GM18519 (cell line): ENCODE data around the gene C18orf63.
"Not testable (repeated sequence)": the region's sequence is repeated elsewhere in the genome, so short reads cannot be mapped to it uniquely, and the experiment has no call there.

Experiments used
- ATAC-seq: cut with Tn5 transposase; IDR thresholded peaks from one replicate; pipeline ENCODE4 v1.9.1; 2021; ENCODE audit warnings: mild to moderate bottlenecking, moderate library complexity; ENCODE audit not compliant: unreplicated experiment, low FRiP score

The C18orf63 gene

DNA sequence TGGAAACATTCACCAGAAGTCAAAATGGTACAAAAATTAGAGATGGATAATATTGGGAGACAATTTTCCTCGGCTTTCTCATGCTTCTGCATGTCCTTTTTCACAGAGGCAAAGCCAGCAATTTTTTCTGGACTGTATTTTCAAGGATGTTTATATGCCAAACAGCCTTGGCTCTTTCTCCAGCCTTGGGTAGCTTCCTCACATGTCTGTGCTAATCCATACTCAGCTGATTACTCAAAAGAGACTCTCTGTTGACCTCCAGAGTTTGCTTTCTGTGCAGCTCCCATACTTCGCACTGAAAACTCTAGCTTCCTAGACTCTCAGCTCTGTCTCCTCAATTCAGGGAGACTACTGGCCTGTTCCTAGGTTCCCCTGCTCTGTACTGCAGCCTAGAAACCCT, 10.6 kb downstream of the C18orf63 start:
- no peak for ATAC-seq

GRCh38 chr18:74326791-74327190, 11.2 kb downstream of the C18orf63 start:
- not testable (repeated sequence) for ATAC-seq

GRCh38 chr18:74328206-74328605, 12.6 kb downstream of the C18orf63 start:
- no peak for ATAC-seq

DNA sequence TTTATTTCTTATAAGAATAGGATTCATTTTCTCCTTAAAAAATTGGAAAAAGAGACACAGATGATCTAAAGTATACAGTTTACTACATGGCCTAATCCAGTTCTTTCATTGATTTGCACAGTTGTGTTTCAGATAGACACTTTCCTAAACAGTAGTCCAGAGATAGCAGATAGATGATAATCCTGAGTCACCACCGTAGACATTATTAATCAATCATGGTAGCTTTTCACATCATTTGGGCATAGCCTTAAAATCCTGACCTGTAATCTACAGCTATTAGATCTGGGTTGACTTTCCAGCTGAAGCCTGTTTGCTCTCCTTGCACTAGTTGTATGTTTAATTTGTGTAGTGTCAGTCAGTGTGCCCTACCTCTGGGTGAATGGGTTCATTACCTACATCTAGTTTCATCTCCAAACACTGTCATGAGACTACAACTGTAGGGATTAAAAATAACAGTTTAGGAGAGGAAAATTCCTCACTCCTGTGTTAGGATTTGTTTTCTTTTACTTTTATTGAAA, 14.1 kb downstream of the C18orf63 start:
- ATAC-seq, result no peak

DNA sequence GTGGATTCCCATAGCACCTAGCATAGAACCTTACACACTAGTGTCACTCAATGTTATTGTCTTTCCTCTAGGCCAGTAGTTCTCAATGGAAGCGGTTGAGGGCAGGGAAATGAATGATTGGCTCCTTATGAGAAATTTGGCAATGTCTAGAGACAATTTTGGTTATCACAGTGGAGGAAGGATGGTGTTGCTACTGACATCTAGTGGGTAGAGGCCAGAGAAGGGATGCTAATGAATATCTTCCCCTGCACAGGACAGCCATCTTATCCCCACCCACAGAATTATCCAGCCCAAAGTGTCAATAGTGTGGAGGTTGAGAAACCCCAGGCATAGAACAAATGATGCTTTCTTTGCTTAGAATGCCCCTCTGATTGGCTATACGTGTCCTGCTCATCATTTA, 15.8 kb downstream of the C18orf63 start:
- ATAC-seq, result no peak

GRCh38 chr18:74333091-74333490, 17.5 kb downstream of the C18orf63 start:
- ATAC-seq, result no peak

- peak; percentile 41 for ATAC-seq
These were observed 18.7 kb downstream of the C18orf63 start for GRCh38 chr18:74334242-74334893.

DNA sequence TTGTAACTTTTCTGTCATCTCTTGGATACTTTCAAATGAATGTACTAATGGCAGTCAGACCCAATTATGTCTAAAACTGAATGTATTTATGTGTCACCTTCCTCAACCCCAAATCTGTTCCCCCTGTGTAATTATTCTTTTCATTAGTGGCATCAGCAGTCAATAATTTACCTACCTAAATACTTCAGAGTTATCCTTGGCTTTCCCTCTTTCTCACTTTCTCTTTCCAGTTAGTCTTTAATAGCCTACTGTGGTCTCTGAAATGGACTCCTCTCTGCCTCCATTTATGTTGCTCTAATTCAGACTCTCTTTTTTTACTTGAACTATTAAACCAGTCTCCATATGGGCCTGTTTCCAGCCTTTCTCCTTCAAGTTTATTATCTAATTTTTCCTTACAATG, 21.0 kb downstream of the C18orf63 start:
- ATAC-seq, result no peak

DNA sequence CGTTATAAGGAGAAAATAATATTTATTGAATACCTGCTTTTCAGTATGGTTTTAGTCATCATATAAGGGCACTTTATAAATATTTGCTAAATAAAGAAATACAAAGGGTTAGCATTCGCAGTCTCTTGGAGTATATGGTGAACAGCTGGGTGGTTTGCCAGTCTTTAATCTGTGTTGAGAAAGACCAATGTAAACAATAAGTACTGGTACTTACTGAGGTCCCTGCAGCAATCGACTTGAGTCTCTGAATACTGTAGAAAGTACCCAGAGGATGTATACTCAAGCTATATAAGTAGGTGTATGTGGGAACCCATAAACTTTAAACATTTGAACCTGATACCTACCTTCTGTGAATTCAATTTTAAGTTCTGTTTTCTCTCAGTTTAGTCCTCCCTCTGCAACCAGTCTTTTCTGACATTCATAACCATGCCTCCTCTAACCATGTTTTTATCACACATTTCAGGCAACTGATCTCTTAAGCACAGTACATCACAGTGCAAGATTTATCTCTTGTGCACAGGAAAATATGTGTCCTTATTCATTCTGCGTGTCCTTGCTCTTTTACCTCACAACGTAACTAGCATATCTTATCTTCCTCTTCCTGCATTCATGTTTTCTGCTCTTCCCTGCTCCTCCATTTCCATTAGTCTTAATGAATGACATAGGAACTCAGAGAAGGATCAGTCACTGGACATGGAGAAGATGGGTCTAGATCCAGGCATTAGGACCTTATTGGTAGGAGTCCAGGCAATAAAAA, 21.7 kb downstream of the C18orf63 start:
- no peak for ATAC-seq

- ATAC-seq, result no peak
These were observed 22.3 kb downstream of the C18orf63 start for GRCh38 chr18:74337912-74338309.

DNA sequence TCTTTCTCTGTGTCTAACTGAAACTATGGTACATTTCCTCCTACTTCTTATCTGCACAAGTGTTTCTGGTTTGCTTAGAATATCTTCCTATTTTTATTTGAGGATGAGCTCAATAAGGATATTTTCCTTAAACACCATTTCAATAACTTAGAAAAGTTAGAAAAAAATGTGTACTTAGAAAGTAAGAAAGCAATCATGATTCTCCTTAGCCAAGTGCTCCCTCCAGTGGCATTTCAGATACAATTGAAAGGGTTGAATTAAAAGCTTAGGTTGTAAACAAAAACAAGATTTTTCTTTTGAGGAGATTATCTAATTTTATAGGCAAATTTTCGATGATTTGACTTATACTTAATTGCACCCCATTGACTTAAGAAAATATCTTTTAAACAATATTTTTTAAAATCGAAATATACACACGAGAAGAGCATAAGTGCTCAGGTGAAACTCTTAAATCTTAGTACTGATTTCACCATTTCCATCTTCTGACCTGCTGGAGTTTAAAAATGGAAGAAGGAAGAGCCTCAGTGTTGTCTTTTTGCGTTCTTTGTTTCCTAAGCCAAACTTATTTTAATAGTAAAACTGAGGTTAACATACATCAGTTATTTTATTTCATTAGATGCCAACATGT, 26.9 kb downstream of the C18orf63 start:
- ATAC-seq, result no peak

DNA sequence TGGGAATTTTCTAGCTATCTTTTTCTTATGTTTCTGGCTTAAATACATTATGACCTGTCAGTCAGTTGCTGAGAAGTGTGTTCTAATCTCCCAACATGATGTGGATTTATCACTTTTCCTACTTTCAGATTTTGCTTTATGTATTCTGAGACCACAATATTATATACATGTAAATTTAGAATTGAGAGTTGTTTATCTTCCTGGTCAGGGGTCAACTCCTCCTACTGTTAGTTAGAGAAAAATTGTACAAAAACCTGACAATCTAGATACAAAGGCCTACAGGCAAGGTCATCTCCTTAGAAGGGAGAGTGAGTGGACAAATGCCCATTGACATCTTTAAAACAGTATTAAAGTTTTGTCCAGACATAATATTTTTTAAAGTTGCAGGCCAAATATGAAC, 30.6 kb downstream of the C18orf63 start:
- ATAC-seq, result no peak

GRCh38 chr18:74348581-74348980, 32.9 kb downstream of the C18orf63 start:
- no peak for ATAC-seq

GRCh38 chr18:74351354-74351753, 35.7 kb downstream of the C18orf63 start:
- peak; percentile 60 for ATAC-seq

DNA sequence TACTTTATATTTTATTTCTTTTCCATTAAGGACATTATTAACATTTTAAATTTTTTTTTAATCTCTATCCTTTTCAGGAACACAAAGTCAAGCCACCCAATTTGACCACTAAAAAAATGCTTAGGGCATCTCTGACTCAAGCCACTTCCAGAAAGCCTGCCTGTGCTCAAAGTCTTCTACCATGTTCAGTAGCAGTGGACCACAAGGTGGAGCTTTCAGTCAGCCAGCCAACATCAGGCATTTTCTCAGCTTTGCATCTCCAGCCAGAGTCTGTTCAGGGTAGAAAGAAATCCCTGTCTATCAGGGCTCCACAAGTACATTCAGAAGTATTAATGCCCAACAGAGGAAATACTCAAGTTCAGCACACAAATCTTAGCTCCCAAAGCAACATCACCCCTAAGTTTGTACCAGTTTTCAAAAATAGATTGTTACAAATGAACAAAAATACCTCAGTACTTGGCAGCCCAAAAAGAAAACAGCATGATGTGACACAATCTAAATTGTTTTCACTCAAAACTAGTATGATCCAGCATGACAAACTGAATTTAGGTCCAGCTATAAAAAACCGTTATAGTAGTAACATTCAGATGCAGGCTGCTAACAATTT, 37.6 kb downstream of the C18orf63 start:
- ATAC-seq, result peak; percentile 52

DNA sequence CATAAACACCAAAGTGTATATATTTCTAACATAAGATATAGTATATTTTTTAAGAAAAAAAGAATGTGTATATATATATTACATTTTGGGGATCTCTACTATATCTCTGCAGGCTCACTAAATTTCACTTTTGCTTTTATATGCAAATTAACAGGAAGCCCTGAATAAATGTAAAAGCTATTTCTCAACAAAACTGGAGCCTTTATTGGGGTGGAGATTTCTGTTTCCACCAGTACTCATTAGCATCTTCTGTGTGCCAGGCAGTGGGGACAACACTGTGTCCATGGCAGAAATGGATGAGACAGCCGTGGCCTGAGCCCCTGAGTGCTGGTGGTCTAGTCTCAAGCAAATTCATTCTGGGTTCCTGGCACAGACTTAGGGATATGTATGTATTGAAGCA, 41.3 kb downstream of the C18orf63 start:
- no peak for ATAC-seq

DNA sequence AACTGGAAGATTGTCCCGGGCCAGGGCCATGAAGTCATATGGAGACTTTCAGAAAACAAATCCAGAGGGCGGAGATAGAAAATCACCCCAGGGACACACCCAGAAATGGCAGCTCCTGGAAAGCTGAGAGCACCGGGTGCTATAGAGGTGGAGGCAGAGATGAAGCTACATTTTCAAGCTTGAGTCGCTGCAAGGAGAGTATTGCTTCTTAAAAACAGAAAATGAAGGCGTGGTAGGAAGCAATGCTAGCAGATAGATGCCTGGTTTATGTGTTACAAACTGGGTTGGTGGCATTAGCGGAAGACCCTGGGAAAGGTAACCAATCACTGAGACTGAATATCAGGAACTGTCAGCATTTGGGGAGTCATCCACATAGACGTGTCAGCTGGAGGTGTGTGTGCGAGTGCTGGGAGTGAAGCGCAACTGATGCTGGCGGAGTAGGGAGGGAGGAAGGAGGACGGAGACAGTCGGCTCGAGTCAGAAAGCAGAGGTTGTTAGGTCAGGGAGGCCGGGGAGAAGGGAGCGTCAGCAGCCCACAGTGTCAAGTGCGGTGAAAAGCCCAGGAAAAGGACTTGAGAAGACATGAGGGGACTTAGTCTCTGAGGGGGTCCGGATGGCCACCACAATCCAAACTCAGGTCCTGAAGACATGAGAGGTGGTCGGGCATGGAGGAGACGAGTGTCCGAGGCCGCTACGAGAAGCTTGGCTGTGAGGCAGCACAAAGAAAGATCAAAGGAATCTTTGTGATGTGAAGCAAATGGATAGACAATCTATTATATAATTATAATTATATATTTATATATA, 45.4 kb downstream of the C18orf63 start:
- no peak for ATAC-seq

GRCh38 chr18:74367905-74368304, 52.3 kb downstream of the C18orf63 start:
- no peak for ATAC-seq

GRCh38 chr18:74368901-74369705, 53.5 kb downstream of the C18orf63 start:
- no peak for ATAC-seq
